Measurements from ENCODE around the gene TEX50.
"Not testable (repeated sequence)": the region's sequence is repeated elsewhere in the genome, so short reads cannot be mapped to it uniquely, and the experiment has no call there.

The TEX50 gene

DNA sequence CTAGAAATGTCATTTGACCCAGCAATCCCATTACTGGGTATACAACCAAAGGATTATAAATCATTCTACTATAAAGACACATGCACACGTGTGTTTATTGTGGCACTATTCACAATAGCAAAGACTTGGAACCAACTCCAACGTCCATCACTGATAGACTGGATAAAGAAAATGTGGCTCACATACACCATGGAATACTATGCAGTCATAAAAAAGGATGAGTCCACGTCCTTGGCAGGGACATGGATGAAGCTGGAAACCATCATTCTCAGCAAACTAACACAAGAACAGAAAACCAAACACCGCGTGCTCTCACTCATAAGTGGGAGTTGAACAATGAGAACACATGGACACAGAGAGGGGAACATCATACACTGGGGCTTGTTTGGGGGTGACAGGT lies 45.0 kb downstream of the TEX50 start:
- not testable (repeated sequence) for H3K27me3 ChIP-seq (ENCODE audit: control insufficient read depth in 1 of 2, insufficient read depth in 1 of 2, low read length in 2 of 2); H2AFZ ChIP-seq (ENCODE audit: low read depth, low read length); DNase-seq; H2BK120ac ChIP-seq (ENCODE audit: low read depth, low read length); H3K9me3 ChIP-seq (ENCODE audit: control insufficient read depth, low read length); H3K79me1 ChIP-seq (replicated peaks; ENCODE audit: low read length, poor library complexity, severe bottlenecking); H3K36me3 ChIP-seq (ENCODE audit: control insufficient read depth in 1 of 2, insufficient read depth in 2 of 2, low read depth in 1 of 2, low read length in 2 of 2); H2BK5ac ChIP-seq (ENCODE audit: low read depth, low read length, poor library complexity, severe bottlenecking); H2BK15ac ChIP-seq (ENCODE audit: low read depth, poor library complexity, severe bottlenecking); H3K27ac ChIP-seq (ENCODE audit: low read length, poor library complexity, severe bottlenecking); H3K14ac ChIP-seq (ENCODE audit: low read length in 2 of 2); H3K4ac ChIP-seq (ENCODE audit: low read depth in 1 of 2, low read length in 2 of 2); H4K91ac ChIP-seq (ENCODE audit: low read length); H3K4me1 ChIP-seq (ENCODE audit: control insufficient read depth, insufficient read depth, low read depth, low read length); H2BK12ac ChIP-seq (ENCODE audit: low read length in 2 of 2); H3K9ac ChIP-seq (ENCODE audit: low read length); H3K23ac ChIP-seq (ENCODE audit: low read length in 2 of 2); H3K4me3 ChIP-seq (ENCODE audit: insufficient read depth in 1 of 2, low read depth in 1 of 2, low read length in 2 of 2); H4K8ac ChIP-seq (ENCODE audit: low read length); H3K18ac ChIP-seq (ENCODE audit: low read depth in 1 of 2, low read length in 2 of 2); H2AK5ac ChIP-seq (ENCODE audit: low read length, severe bottlenecking); H3K4me2 ChIP-seq (ENCODE audit: low read length, poor library complexity, severe bottlenecking)
- 83% methylated on average over 4 of the region's 5 CpGs for WGBS

DNA sequence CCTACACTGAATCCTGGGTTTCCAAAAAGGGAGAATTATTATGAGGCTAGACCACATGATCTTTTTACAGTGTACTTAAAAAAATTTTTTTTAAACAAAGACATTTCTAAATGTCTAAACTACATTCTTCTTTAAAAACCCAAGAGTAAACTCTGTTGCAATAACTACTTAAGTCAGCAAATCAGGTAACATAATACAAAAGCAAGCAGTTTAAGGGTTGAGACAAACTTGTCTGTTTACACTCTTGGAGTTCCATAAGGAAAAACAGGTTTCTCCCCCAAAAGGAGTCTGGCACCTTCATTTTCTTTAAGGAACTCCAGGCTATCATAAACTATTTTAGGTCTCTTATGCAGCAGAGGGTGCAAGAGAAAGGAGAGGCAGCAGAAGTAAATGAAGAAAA lies 47.0 kb downstream of the TEX50 start:
- Histone ChIP-seq H3K79me1 (replicated peaks; ENCODE audit: low read length, poor library complexity, severe bottlenecking) (no peaks in the 10 kb centered on the region), H2BK15ac (ENCODE audit: low read depth, poor library complexity, severe bottlenecking) (no peak overlapping the region), H3K9ac (ENCODE audit: low read length) (no peak overlapping the region), H2BK5ac (ENCODE audit: low read depth, low read length, poor library complexity, severe bottlenecking) (no peak overlapping the region), H3K9me3 (ENCODE audit: control insufficient read depth, low read length) (no peaks in the 10 kb centered on the region), H2BK12ac (ENCODE audit: low read length in 2 of 2) (no peak overlapping the region), H3K14ac (ENCODE audit: low read length in 2 of 2) (no peak overlapping the region), H3K4me2 (ENCODE audit: low read length, poor library complexity, severe bottlenecking) (no peak overlapping the region), H3K4me3 (ENCODE audit: insufficient read depth in 1 of 2, low read depth in 1 of 2, low read length in 2 of 2) (no peak overlapping the region), H3K23ac (ENCODE audit: low read length in 2 of 2) (no peak overlapping the region), H3K4me1 (ENCODE audit: control insufficient read depth, insufficient read depth, low read depth, low read length) (no peaks in the 10 kb centered on the region), H4K91ac (ENCODE audit: low read length) (no peak overlapping the region), H2AK5ac (ENCODE audit: low read length, severe bottlenecking) (no peak overlapping the region), H3K27me3 (ENCODE audit: control insufficient read depth in 1 of 2, insufficient read depth in 1 of 2, low read length in 2 of 2) (no peaks in the 10 kb centered on the region), H3K4ac (ENCODE audit: low read depth in 1 of 2, low read length in 2 of 2) (no peak overlapping the region), H4K8ac (ENCODE audit: low read length) (no peak overlapping the region), H3K36me3 (ENCODE audit: control insufficient read depth in 1 of 2, insufficient read depth in 2 of 2, low read depth in 1 of 2, low read length in 2 of 2) (no peaks in the 10 kb centered on the region), H2AFZ (ENCODE audit: low read depth, low read length) (no peak overlapping the region), H3K27ac (ENCODE audit: low read length, poor library complexity, severe bottlenecking) (no peak overlapping the region), H2BK120ac (ENCODE audit: low read depth, low read length) (no peak overlapping the region), H3K18ac (ENCODE audit: low read depth in 1 of 2, low read length in 2 of 2) (no peak overlapping the region)
- peak; percentile 5 for DNase-seq

DNA sequence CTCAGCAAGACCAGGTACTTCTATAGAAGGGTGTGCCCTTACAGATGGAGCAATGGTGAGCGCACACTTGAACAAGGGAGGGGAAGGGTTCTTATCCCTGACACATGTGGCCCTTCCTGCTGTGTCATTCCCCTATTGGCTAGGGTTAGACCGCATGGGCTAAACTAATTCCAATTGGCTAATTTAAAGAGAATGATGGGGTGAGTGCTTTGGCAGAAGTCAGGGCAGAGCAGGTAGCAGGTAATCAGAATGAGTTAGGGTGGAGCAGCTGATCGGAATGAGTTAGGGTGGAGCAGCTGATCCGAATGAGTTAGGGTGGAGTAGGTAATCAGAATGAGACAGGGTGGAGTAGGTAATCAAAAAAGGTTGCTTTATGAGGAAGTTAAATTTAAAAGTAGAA lies 48.7 kb downstream of the TEX50 start:
- not testable (repeated sequence) for H3K18ac ChIP-seq (ENCODE audit: low read depth in 1 of 2, low read length in 2 of 2); H2BK15ac ChIP-seq (ENCODE audit: low read depth, poor library complexity, severe bottlenecking); H3K4ac ChIP-seq (ENCODE audit: low read depth in 1 of 2, low read length in 2 of 2); H2BK5ac ChIP-seq (ENCODE audit: low read depth, low read length, poor library complexity, severe bottlenecking); H2AFZ ChIP-seq (ENCODE audit: low read depth, low read length); H2AK5ac ChIP-seq (ENCODE audit: low read length, severe bottlenecking); H3K4me3 ChIP-seq (ENCODE audit: insufficient read depth in 1 of 2, low read depth in 1 of 2, low read length in 2 of 2); H3K4me2 ChIP-seq (ENCODE audit: low read length, poor library complexity, severe bottlenecking); H3K4me1 ChIP-seq (ENCODE audit: control insufficient read depth, insufficient read depth, low read depth, low read length); DNase-seq; H2BK12ac ChIP-seq (ENCODE audit: low read length in 2 of 2); H3K27me3 ChIP-seq (ENCODE audit: control insufficient read depth in 1 of 2, insufficient read depth in 1 of 2, low read length in 2 of 2); H3K14ac ChIP-seq (ENCODE audit: low read length in 2 of 2); H3K36me3 ChIP-seq (ENCODE audit: control insufficient read depth in 1 of 2, insufficient read depth in 2 of 2, low read depth in 1 of 2, low read length in 2 of 2); H4K91ac ChIP-seq (ENCODE audit: low read length); H3K9ac ChIP-seq (ENCODE audit: low read length); H2BK120ac ChIP-seq (ENCODE audit: low read depth, low read length); H3K79me1 ChIP-seq (replicated peaks; ENCODE audit: low read length, poor library complexity, severe bottlenecking); H4K8ac ChIP-seq (ENCODE audit: low read length); H3K23ac ChIP-seq (ENCODE audit: low read length in 2 of 2); H3K9me3 ChIP-seq (ENCODE audit: control insufficient read depth, low read length); H3K27ac ChIP-seq (ENCODE audit: low read length, poor library complexity, severe bottlenecking)
- whole genome bisulfite sequencing, result 83% methylated on average over 4 of the region's 4 CpGs

DNA sequence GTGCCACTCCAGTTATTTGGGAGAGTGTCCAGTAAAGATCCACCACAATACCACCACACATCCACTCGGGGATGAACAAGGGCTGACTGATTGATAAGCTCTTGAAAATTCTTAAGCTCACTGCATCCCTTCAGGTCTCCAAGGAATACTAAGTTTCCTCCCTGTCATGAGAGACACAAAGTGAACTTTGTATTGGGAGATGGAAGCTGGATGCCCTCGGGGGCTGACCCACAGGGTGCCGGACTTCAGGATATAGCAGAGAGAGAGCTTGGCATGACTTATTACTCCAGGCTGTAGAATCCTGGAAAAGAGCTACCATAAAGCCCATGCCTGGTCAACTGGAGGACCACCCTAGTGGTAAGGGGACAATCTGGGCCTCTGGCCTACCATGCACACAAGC lies 50.0 kb downstream of the TEX50 start:
- not testable (repeated sequence) for H2BK5ac ChIP-seq (ENCODE audit: low read depth, low read length, poor library complexity, severe bottlenecking); H3K36me3 ChIP-seq (ENCODE audit: control insufficient read depth in 1 of 2, insufficient read depth in 2 of 2, low read depth in 1 of 2, low read length in 2 of 2); H3K4me1 ChIP-seq (ENCODE audit: control insufficient read depth, insufficient read depth, low read depth, low read length); H3K4me2 ChIP-seq (ENCODE audit: low read length, poor library complexity, severe bottlenecking); H2BK12ac ChIP-seq (ENCODE audit: low read length in 2 of 2); H3K27ac ChIP-seq (ENCODE audit: low read length, poor library complexity, severe bottlenecking); H3K4me3 ChIP-seq (ENCODE audit: insufficient read depth in 1 of 2, low read depth in 1 of 2, low read length in 2 of 2); H3K23ac ChIP-seq (ENCODE audit: low read length in 2 of 2); H2BK15ac ChIP-seq (ENCODE audit: low read depth, poor library complexity, severe bottlenecking); H3K14ac ChIP-seq (ENCODE audit: low read length in 2 of 2); H3K9me3 ChIP-seq (ENCODE audit: control insufficient read depth, low read length); H3K27me3 ChIP-seq (ENCODE audit: control insufficient read depth in 1 of 2, insufficient read depth in 1 of 2, low read length in 2 of 2); H3K79me1 ChIP-seq (replicated peaks; ENCODE audit: low read length, poor library complexity, severe bottlenecking); H4K91ac ChIP-seq (ENCODE audit: low read length); H2BK120ac ChIP-seq (ENCODE audit: low read depth, low read length); H2AK5ac ChIP-seq (ENCODE audit: low read length, severe bottlenecking); H4K8ac ChIP-seq (ENCODE audit: low read length); H3K9ac ChIP-seq (ENCODE audit: low read length); H3K18ac ChIP-seq (ENCODE audit: low read depth in 1 of 2, low read length in 2 of 2); H2AFZ ChIP-seq (ENCODE audit: low read depth, low read length); DNase-seq; H3K4ac ChIP-seq (ENCODE audit: low read depth in 1 of 2, low read length in 2 of 2)
- 91% methylated on average over 3 of the region's 3 CpGs for WGBS

Measured in mesenchymal stem cell (in vitro differentiated cells and primary cell).